Heart right ventricle (tissue), 16 donors: ENCODE measurements around the gene SAXO1. TPM values are rescaled to one million over a fixed set of nuclear protein-coding genes. Genes with fewer than 3 reads are reported as not detected.
"Not testable (repeated sequence)": the region's sequence is repeated elsewhere in the genome, so short reads cannot be mapped to it uniquely, and the experiment has no call there.

Experiments used
- ATAC-seq, 8 donors: fragments of 200-7000 bp; cut with Tn5 transposase; one replicate each; pipeline ENCODE4 v1.9.1; 2020; ENCODE audit warnings: mild to moderate bottlenecking in 8 of 8, moderate library complexity in 8 of 8, moderate number of reproducible peaks in 1 of 8
- DNase-seq, 2 donors: peaks; one replicate each; pipeline ENCODE4 v3.0.0-alpha.2; 2020
- H3K27ac ChIP-seq, 10 donors: fragments of 200-600 bp; sonication (generic) in 2 of 10; one replicate each; pipeline versions ENCODE4 v1.5.0 to v1.8.0; 2020 to 2022; ENCODE audit warnings: mild to moderate bottlenecking in 3 of 10
- H3K27me3 ChIP-seq, 7 donors: fragments of 200-600 bp; one replicate each; pipeline ENCODE4 v1.8.0; 2021 to 2022; ENCODE audit warnings: mild to moderate bottlenecking in 2 of 7
- H3K36me3 ChIP-seq, 9 donors: fragments of 200-600 bp; sonication (generic) in 1 of 9; one replicate each; pipeline versions ENCODE4 v1.5.0 to v1.8.0; 2020 to 2022; ENCODE audit warnings: mild to moderate bottlenecking in 2 of 9
- H3K4me1 ChIP-seq, 9 donors: fragments of 200-600 bp; sonication (generic) in 1 of 9; one replicate each; pipeline versions ENCODE4 v1.5.0 to v1.8.0; 2020 to 2022; ENCODE audit warnings: mild to moderate bottlenecking in 4 of 9
- H3K4me3 ChIP-seq, 10 donors: fragments of 200-600 bp; sonication (generic) in 2 of 10; one replicate each; pipeline versions ENCODE4 v1.5.0 to v1.8.0; 2020 to 2022; ENCODE audit warnings: mild to moderate bottlenecking in 7 of 10, moderate library complexity in 2 of 10
- H3K9me3 ChIP-seq, 11 donors: fragments of 200-600 bp in 10 of 11; sonication (generic) in 2 of 11; one replicate each; pipeline versions ENCODE4 v1.5.0 to v1.8.0; 2013 to 2022; ENCODE audit warnings: mild to moderate bottlenecking in 2 of 11, control low read depth in 1 of 11, moderate library complexity in 1 of 11
- CTCF ChIP-seq, 9 donors: fragments of 200-600 bp; sonication (generic) in 2 of 9; IDR thresholded peaks; one replicate each; pipeline versions ENCODE4 v1.5.0 to v1.8.0; 2021 to 2022; ENCODE audit warnings: antibody characterized with exemption in 9 of 9, mild to moderate bottlenecking in 5 of 9, moderate library complexity in 1 of 9
- WGBS, 2 donors: extraction: QIAGEN DNeasy Blood & Tissue Kit; methylation state at CpG; one replicate each; pipeline ENCODE4 v1.1.7; 2013; ENCODE audit warnings: inconsistent platforms in 1 of 2; 5-methylcytosine and 5-hydroxymethylcytosine counted together
- intact Hi-C, 10 donors: fragments of 100-400 bp; cut with DNase I; formaldehyde crosslinking; loops; one replicate each; pipeline versions ENCODE4 v1.11.1 to v1.14.2; 2022
- polyA plus RNA-seq, 2 donors: library from polyadenylated mRNA; stranded (reverse); fragments of 200-250 nt; gene quantifications; one replicate each; pipeline ENCODE4 v1.2.3, GENCODE V29; 2013
- total RNA-seq, 10 donors: library from RNA; stranded (reverse); fragmentation: NEBNext Ultra II Directional in 3 of 10; extraction: Animal tissue kit (Norgen Biotek cat#: 25700) in 3 of 10; gene quantifications; one replicate each; pipeline versions ENCODE4 v1.2.1 to v1.2.4, GENCODE V29; 2021 to 2023
- donor health status: Arrhythmogenic right ventricular cardiomyopathy.
- donor health status: ischemic (EF 13 %, LVEDD 7.1; RV severe dilation, severe dysfunction).
- donor health status: healthy with polysubstance abuse.
- donor health status: DM: no; HTN: yes; CAD: no.
- donor health status: DM: no; HTN: no; CAD: no.
- donor health status: ischemic (EF 25% LVEDD 6.9; RV normal size, moderate dysfunction).
- donor health status: ischemic (EF 25% LVEDD 5.7; RV mildly dilated, moderate dysfunction).
- donor health status: healthy.
- donor health status: DM: yes; HTN: yes; CAD: no.
- donor health status: Ischemic cardiomyopathy.
- donor health status: ischemic (EF 35%, LVEDD 5.7; RV mildly dilated, moderate dysfunction).
- donor health status: nonischemic (EF 11% LVEDD 7.7; RV severe dilation, severe dysfunction).
- donor health status: DM: yes; HTN: yes; CAD: no.
- donor health status: PGD.
- donor health status: ischemic (EF 29% LVEDD 5.4; RV normal size, mild dysfunction).
- donor health status: nonischemic (EF 23%, LVEDD 6.1; RV moderate dilation, normal function).

SAXO1 gene
- total and polyA plus RNA-seq, 12 donors = 0.06 TPM; not detected in 11

- intact Hi-C loops = no loop called here
- H3K4me1 ChIP-seq = no peaks in the 10 kb centered on the region
- H3K27me3 ChIP-seq = no peaks in the 10 kb centered on the region
- ATAC-seq = no peak
- H3K27ac ChIP-seq = no peak overlapping the region
- H3K4me3 ChIP-seq = no peak overlapping the region
- no peaks in the 10 kb centered on the region for H3K36me3 ChIP-seq
- DNase-seq = no peak
- WGBS, 2 donors = 93 to 95% methylated on average over 28 of the region's 28 CpGs
- no peak for TF ChIP-seq CTCF (IDR thresholded peaks at IDR 0.05)
- peaks cover 0 to 22% (median 0%) of the 10 kb centered on the region in 11 donors for H3K9me3 ChIP-seq
These were observed 33.7 kb downstream of the SAXO1 start for GRCh38 chr9:18999173-18999785.

- intact Hi-C loops = no loop called here
- Histone ChIP-seq H3K9me3 (peaks cover 0 to 12% (median 0%) of the 10 kb centered on the region in 11 donors), H3K4me1 (no peaks in the 10 kb centered on the region), H3K4me3 (no peak overlapping the region), H3K36me3 (no peaks in the 10 kb centered on the region), H3K27me3 (no peaks in the 10 kb centered on the region), H3K27ac (no peak overlapping the region)
- 68 to 92% methylated on average over 2 of the region's 2 CpGs for WGBS, 2 donors
- no peak for TF ChIP-seq CTCF (IDR thresholded peaks at IDR 0.05)
- DNase-seq (no peak), ATAC-seq (no peak)
These were observed 35.9 kb downstream of the SAXO1 start for GRCh38 chr9:18997151-18997550.

- H3K4me1 ChIP-seq = no peaks in the 10 kb centered on the region
- no peak overlapping the region for H3K27ac ChIP-seq
- no peaks in the 10 kb centered on the region for H3K27me3 ChIP-seq
- intact Hi-C loops = no loop called here
- TF ChIP-seq CTCF (IDR thresholded peaks at IDR 0.05) = no peak
- 68 to 93% methylated on average over 3 of the region's 3 CpGs for WGBS, 2 donors
- H3K36me3 ChIP-seq = no peaks in the 10 kb centered on the region
- no peak for DNase-seq
- no peak overlapping the region for H3K4me3 ChIP-seq
- H3K9me3 ChIP-seq = peaks cover 0 to 12% (median 0%) of the 10 kb centered on the region in 11 donors
- ATAC-seq = no peak
These were observed 36.8 kb downstream of the SAXO1 start for GRCh38 chr9:18996211-18996610.

- H3K27me3 ChIP-seq = no peaks in the 10 kb centered on the region
- WGBS, 2 donors = 78 to 84% methylated on average over 10 of the region's 10 CpGs
- H3K4me3 ChIP-seq = no peak overlapping the region
- peaks cover 0 to 12% (median 0%) of the 10 kb centered on the region in 11 donors for H3K9me3 ChIP-seq
- TF ChIP-seq CTCF (IDR thresholded peaks at IDR 0.05) = no peak
- H3K27ac ChIP-seq = no peak overlapping the region
- intact Hi-C loops = no loop called here
- H3K4me1 ChIP-seq = no peaks in the 10 kb centered on the region
- DNase-seq (no peak), ATAC-seq (no peak)
- no peaks in the 10 kb centered on the region for H3K36me3 ChIP-seq
These were observed 38.6 kb downstream of the SAXO1 start for GRCh38 chr9:18994263-18994916.

- intact Hi-C loops, H3K27ac ChIP-seq, H3K9me3 ChIP-seq, DNase-seq, H3K4me3 ChIP-seq, H3K4me1 ChIP-seq, H3K36me3 ChIP-seq, H3K27me3 ChIP-seq, ATAC-seq: not testable (repeated sequence)
- 99% methylated on average over 4 of the region's 4 CpGs for WGBS, 2 donors
These were observed 41.8 kb downstream of the SAXO1 start for GRCh38 chr9:18991197-18991596.
